Cardiac fibroblast (primary cell): ENCODE results near the gene DYRK2.

Experiments used
- DNase-seq, 2 donors: peaks; one replicate each; pipeline versions ENCODE4 v3.0.0 to v3.0.0-alpha.2; 2010; ENCODE audit warnings: low read depth in 2 of 2
- H3K4me3 ChIP-seq, 2 donors: replicated peaks in 1 of 2; 1 replicate in 1 of 2; 2 replicates in 1 of 2; pipeline ENCODE4 v1.5.1; 2011; ENCODE audit warnings: low read depth in 2 of 2, low read length in 2 of 2, mild to moderate bottlenecking in 2 of 2, moderate library complexity in 1 of 2
- TF ChIP-seq, protein P1 (sequence below): IDR thresholded peaks from one replicate; pipeline ENCODE4 v1.5.1; 2011; ENCODE audit warnings: low read depth, mild to moderate bottlenecking, low read length, inconsistent platforms

DYRK2 gene

DNA sequence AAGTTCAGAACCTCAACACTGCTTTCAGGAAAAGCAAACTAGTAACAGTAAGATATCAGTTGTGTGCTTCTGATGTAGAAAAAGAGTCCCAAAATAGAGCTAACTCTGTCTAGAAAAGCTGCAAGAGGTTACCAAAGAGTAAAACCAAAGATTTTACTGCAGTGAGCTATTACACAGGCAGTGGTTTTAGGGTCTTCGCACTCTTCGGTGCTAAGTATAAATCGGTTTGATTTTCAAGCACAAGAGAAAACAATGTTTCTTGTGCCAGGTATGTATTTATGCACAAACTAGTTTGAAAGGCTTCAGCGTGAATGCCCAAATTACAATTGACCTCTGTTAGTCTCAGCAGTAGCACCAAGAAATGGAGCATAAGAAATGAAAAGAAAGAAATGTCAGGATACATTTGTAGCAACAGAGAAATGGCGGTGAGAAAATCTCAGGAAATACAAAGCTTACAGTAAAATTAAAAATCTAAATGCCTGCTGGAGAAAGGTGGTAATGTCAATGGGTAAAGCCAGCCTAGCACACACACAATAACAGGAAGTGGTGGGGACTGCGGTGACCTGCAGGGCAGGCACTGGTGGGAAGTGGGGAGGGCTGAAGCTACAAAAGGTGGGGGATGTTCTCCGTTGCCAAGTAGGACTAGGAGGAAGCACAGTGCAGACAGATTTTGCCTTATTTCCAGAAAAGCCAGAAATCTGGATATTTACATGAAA lies 18.0 kb upstream of the DYRK2 start:
- no peak overlapping the region for H3K4me3 ChIP-seq
- TF ChIP-seq, protein P1, sequence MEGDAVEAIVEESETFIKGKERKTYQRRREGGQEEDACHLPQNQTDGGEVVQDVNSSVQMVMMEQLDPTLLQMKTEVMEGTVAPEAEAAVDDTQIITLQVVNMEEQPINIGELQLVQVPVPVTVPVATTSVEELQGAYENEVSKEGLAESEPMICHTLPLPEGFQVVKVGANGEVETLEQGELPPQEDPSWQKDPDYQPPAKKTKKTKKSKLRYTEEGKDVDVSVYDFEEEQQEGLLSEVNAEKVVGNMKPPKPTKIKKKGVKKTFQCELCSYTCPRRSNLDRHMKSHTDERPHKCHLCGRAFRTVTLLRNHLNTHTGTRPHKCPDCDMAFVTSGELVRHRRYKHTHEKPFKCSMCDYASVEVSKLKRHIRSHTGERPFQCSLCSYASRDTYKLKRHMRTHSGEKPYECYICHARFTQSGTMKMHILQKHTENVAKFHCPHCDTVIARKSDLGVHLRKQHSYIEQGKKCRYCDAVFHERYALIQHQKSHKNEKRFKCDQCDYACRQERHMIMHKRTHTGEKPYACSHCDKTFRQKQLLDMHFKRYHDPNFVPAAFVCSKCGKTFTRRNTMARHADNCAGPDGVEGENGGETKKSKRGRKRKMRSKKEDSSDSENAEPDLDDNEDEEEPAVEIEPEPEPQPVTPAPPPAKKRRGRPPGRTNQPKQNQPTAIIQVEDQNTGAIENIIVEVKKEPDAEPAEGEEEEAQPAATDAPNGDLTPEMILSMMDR = no peak
- DNase-seq = peak in 1 of 2 donors; percentile 25

DNA sequence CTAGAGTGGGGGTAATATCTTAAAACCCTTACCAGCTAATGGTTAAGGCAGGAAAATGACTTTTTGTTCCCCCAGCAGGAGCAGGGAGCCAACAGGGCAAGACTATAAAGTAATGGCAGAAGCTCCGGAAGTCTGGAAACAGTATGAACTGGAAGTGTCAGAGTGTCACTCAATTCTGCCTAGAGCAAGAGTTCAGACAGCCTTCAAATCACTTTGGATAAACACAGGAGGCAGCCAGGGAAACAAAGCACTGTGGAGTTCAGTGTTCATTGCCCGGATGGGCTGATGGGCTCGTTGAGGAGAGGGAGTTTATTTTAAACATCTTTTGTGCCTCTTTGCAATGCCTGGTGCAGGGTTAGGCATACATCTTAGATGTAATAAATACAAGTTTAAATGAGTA lies 16.5 kb upstream of the DYRK2 start:
- no peak for DNase-seq
- H3K4me3 ChIP-seq = no peak overlapping the region
- TF ChIP-seq, protein P1 = no peak

DNA sequence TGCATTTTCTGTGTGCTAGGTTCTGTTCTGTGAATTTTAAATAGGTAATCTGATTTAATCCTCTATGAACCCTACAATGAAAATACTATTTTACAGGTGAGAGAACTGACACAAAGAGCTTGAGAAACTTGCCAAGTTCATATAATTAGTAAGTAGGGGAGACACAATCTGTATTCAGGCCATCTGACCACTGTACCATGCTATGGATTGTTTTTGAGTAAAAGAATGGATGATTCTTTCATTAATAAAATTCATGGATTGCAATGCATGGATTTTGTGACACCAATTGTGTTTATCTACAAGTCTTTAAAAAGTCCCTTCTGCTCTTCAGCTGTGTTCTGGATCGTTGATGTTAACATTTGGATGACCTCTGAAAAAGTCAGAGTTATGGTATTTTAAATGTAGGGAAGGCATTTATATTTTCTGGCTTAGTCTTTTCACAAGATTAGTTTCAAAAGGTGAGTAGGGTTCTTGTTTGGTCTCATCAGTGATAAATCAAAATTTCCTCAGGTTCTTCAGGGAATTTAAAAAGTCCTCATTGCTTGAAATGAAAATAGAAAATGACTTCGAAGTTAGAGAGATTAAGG lies 15.4 kb upstream of the DYRK2 start:
- no peak overlapping the region for H3K4me3 ChIP-seq
- TF ChIP-seq, protein P1 = no peak
- DNase-seq = no peak

DNA sequence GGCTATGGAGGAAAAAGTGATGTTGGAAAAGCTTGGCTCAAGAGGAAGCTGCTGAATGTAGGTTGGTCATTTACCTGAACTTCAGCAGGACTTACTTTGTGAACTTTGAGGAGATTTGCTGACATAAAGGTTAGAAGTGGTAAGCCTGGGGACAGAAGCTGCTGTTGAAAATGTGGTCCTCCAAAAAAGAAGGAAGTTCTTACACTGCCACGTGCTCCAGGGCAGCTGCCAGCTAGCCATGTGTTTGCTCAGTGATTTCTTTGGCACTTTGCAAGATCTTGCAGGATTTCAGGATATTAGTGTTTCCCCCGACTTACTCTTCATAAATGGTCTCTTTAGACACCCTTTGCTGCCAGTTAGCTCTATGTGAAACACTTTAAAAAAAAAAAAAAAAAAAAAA lies 14.8 kb upstream of the DYRK2 start:
- DNase-seq = no peak
- no peak overlapping the region for H3K4me3 ChIP-seq
- TF ChIP-seq, protein P1 = no peak

DNA sequence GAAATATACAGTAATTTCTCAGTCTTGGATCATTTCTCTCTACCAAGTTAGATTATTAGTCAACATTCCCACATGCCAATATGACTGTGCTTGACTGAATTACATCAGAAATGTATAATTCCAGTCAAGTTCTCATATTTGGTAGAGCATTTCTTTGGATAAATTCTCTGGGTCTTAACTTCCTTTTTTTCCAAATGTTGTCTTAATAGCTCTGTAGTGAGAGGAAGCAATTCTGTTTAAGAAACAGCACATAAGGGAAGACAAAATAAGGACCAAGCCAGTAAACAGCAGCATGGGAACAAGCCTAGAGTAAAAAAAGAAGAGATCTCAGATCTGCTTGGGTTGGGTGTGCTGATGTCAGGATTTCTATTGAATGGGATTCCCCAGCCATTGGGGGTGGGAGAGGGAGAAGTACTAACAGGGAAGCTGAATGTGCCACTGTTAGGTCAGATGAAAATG lies 14.2 kb upstream of the DYRK2 start:
- H3K4me3 ChIP-seq = no peak overlapping the region
- TF ChIP-seq, protein P1 = no peak
- DNase-seq = no peak

DNA sequence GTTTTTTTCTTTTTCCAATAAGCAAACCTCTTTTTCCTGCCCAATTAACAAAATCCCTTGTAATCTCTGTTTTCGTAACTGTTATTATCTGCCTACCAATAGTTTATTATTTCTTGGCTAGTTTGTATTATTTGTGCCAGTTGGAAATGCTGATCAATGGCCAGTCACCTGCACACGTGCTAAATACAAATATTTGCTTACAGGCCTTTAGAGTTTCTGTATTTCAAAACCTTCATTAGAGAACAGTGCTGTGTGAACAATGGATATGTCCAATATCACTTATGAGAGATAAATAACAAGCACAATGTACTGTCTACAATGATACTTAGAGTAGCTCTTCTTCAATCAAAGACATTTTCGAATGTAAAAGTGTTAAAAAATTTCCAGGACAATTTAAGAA lies 10.8 kb upstream of the DYRK2 start:
- no peak overlapping the region for H3K4me3 ChIP-seq
- DNase-seq = no peak
- TF ChIP-seq, protein P1 = no peak
